Measurements from ENCODE around the gene PLAAT2. TPM values are rescaled to one million over a fixed set of nuclear protein-coding genes. Genes with fewer than 3 reads are reported as not detected.
A peak's percentile ranks its signal among the peaks of the same experiment; 100 is the strongest.

Gene PLAAT2
- total RNA-seq, 1 experiment from 2014 or later = 1.2 TPM

DNA sequence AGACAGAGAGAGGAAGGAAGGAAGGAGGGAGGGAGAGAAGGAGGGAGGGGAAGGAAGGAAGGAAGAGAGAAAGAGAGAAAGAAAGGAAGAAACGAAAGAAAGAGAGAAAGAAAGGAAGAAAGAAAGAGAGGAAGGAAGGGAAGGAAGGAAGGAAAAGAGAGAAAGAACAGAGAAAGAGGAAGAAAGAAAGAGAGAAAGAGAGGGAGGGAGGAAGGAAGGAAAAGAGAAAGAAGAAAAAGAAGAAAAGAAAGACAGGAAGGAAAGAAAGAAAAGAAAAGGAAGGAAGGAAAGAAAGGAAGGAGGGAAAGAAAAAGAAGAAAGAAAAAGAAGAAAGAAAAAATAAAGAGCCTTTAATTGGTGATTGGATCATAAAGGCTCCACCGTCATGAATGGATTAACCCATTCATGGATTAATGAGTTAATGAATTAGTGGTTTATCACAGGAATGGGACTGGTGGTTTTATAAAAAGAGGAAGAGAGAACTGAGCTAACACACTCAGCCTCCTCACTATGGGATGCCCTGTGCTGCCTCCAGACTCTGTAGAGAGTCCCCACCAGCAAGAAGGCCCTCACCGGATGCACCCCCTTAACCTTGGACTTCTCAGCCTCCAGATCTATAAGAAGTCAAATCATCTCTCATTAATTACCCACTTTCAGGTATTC lies 9.0 kb upstream of the PLAAT2 start:
- TSS peak; percentile 9 for BruUV-seq (replicated peaks)

DNA sequence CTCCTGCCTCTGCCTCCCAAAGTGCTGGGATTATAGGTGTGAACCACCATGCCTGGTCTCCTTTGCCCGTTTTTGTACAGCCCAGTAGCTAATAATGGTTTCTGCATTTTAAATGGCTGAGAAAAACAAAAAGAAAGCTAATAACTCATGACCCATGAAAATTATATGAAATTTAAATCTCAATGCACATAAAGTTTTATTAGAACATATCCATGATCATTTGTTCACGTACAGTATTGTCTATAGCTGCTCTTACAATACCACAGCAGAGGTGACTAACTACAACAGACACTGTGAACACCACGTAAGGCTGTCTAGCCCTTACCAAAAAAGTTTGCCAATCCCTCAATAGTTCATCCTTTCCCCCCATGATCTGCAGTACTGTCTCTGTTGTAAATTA lies 6.4 kb upstream of the PLAAT2 start:
- Mint-ChIP-seq H3K36me3 (ENCODE audit: insufficient read depth, unreplicated experiment) (peaks cover 22% of the 10 kb centered on the region), H3K9me3 (ENCODE audit: unreplicated experiment) (peaks cover 25% of the 10 kb centered on the region), H3K27ac (ENCODE audit: unreplicated experiment) (no peak overlapping the region), H3K4me1 (ENCODE audit: low read depth, unreplicated experiment) (peaks cover 45% of the 10 kb centered on the region), H3K27me3 (ENCODE audit: insufficient read depth, unreplicated experiment) (no peaks in the 10 kb centered on the region), H3K4me3 (ENCODE audit: unreplicated experiment) (no peak overlapping the region)
- ChIA-PET POLR2A (no interaction called here), CTCF (no interaction called here)
- peaks cover 43% of the 10 kb centered on the region for H3K4me1 ChIP-seq
- TF ChIP-seq, protein P1, sequence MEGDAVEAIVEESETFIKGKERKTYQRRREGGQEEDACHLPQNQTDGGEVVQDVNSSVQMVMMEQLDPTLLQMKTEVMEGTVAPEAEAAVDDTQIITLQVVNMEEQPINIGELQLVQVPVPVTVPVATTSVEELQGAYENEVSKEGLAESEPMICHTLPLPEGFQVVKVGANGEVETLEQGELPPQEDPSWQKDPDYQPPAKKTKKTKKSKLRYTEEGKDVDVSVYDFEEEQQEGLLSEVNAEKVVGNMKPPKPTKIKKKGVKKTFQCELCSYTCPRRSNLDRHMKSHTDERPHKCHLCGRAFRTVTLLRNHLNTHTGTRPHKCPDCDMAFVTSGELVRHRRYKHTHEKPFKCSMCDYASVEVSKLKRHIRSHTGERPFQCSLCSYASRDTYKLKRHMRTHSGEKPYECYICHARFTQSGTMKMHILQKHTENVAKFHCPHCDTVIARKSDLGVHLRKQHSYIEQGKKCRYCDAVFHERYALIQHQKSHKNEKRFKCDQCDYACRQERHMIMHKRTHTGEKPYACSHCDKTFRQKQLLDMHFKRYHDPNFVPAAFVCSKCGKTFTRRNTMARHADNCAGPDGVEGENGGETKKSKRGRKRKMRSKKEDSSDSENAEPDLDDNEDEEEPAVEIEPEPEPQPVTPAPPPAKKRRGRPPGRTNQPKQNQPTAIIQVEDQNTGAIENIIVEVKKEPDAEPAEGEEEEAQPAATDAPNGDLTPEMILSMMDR (IDR thresholded peaks at IDR 0.05; ENCODE audit: insufficient read depth in 1 of 2, low read depth in 1 of 2, low read length in 1 of 2, severe bottlenecking in 1 of 2, unreplicated experiment in 1 of 2) = no peak
- no peaks in the 10 kb centered on the region for H3K9me3 ChIP-seq
- BruUV-seq (replicated peaks) = no TSS peak
- DNase-seq = no peak
- H3K4me3 ChIP-seq (ENCODE audit: low read depth, low read length) = no peak overlapping the region
- no peaks in the 10 kb centered on the region; the same call in 1 of the 2 replicates for H3K36me3 ChIP-seq (ENCODE audit: control insufficient read depth, insufficient read depth, low read length)
- H3K27me3 ChIP-seq (replicated peaks; ENCODE audit: control insufficient read depth, insufficient read depth, low read length) = no peaks in the 10 kb centered on the region
- intact Hi-C loops (cut with micrococcal nuclease; ENCODE audit: unreplicated experiment) = loop anchor here (5.0 kb wide), 1 partner anchor 37 kb away; no protein-coding TSS in a partner anchor

More for the DNA sequence above, 9.0 kb upstream of the PLAAT2 start:
- TF ChIP-seq, protein P1 (IDR thresholded peaks at IDR 0.05; ENCODE audit: insufficient read depth in 1 of 2, low read depth in 1 of 2, low read length in 1 of 2, severe bottlenecking in 1 of 2, unreplicated experiment in 1 of 2) = no peak
- ChIA-PET CTCF (no interaction called here), POLR2A (no interaction called here)
- Mint-ChIP-seq H3K27ac (ENCODE audit: unreplicated experiment) (peak overlapping the region; percentile 7), H3K4me1 (ENCODE audit: low read depth, unreplicated experiment) (peaks cover 47% of the 10 kb centered on the region), H3K36me3 (ENCODE audit: insufficient read depth, unreplicated experiment) (peaks cover 27% of the 10 kb centered on the region), H3K9me3 (ENCODE audit: unreplicated experiment) (peaks cover 25% of the 10 kb centered on the region), H3K27me3 (ENCODE audit: insufficient read depth, unreplicated experiment) (no peaks in the 10 kb centered on the region), H3K4me3 (ENCODE audit: unreplicated experiment) (no peak overlapping the region)
- DNase-seq = no peak
- Histone ChIP-seq H3K4me3 (ENCODE audit: low read depth, low read length) (no peak overlapping the region), H3K36me3 (ENCODE audit: control insufficient read depth, insufficient read depth, low read length) (no peaks in the 10 kb centered on the region; the same call in 1 of the 2 replicates), H3K27me3 (replicated peaks; ENCODE audit: control insufficient read depth, insufficient read depth, low read length) (no peaks in the 10 kb centered on the region), H3K9me3 (no peaks in the 10 kb centered on the region), H3K4me1 (peaks cover 37% of the 10 kb centered on the region)
- intact Hi-C loops (cut with micrococcal nuclease; ENCODE audit: unreplicated experiment) = no loop called here

DNA sequence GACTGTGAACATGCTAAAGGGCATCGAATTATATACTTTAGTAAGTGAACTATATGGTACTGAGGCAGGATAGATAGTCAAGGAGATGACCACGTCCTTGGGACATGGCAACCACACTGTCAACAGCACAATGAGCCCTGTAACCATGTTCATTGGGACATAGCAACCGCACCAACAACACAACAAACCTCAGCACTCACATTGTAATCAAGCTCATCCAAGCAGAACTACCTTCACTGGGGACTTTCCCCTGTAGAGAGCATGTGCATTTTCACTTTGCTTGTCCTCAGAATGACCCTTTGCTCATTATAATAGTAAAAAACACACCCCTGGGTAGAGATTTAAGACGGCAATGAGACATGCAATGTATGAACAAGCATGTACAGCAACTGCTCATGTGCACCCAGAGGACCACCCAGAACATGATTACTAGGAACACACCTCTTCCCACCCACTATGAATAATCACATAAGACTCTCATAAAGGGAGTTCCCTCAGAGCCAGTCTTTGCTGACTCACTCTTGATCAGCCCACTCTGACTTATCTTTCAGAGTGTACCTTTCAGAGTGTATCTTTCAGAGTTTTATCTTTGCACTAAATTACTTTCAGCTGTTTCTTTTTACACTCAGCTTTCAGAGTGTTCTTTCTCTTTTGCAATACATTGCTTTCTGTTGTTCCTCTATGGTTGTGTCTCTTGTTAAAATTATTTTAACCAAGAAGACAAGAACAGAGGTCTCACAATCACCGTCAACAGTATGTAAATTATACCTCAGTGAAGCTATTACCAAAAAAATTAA lies 4.1 kb upstream of the PLAAT2 start:
- H3K4me1 ChIP-seq = peaks cover 38% of the 10 kb centered on the region
- no peaks in the 10 kb centered on the region; the same call in 1 of the 2 replicates for H3K36me3 ChIP-seq (ENCODE audit: control insufficient read depth, insufficient read depth, low read length)
- H3K27me3 ChIP-seq (replicated peaks; ENCODE audit: control insufficient read depth, insufficient read depth, low read length) = no peaks in the 10 kb centered on the region
- no TSS peak for BruUV-seq (replicated peaks)
- H3K9me3 ChIP-seq = no peaks in the 10 kb centered on the region
- no peak overlapping the region for H3K4me3 ChIP-seq (ENCODE audit: low read depth, low read length)
- TF ChIP-seq, protein P1 (IDR thresholded peaks at IDR 0.05; ENCODE audit: insufficient read depth in 1 of 2, low read depth in 1 of 2, low read length in 1 of 2, severe bottlenecking in 1 of 2, unreplicated experiment in 1 of 2) = no peak
- peaks cover 7% of the 10 kb centered on the region for H3K36me3 Mint-ChIP-seq (ENCODE audit: insufficient read depth, unreplicated experiment)
- peaks cover 21% of the 10 kb centered on the region for H3K9me3 Mint-ChIP-seq (ENCODE audit: unreplicated experiment)
- DNase-seq = peak; percentile 47 to 52
- intact Hi-C loops (cut with micrococcal nuclease; ENCODE audit: unreplicated experiment) = loop anchor here (5.0 kb wide), 1 partner anchor 35 kb away; no protein-coding TSS in a partner anchor
- H3K27me3 Mint-ChIP-seq (ENCODE audit: insufficient read depth, unreplicated experiment) = no peaks in the 10 kb centered on the region
- peak overlapping the region; percentile 70 for H3K27ac Mint-ChIP-seq (ENCODE audit: unreplicated experiment)
- CTCF ChIA-PET = interaction anchor here (0.5 kb wide), 1 partner anchor 183 kb away, joined by 3 read pairs; no protein-coding TSS in a partner anchor
- peak overlapping the region; percentile 53 for H3K4me3 Mint-ChIP-seq (ENCODE audit: unreplicated experiment)
- POLR2A ChIA-PET = no interaction called here
- peaks cover 42% of the 10 kb centered on the region for H3K4me1 Mint-ChIP-seq (ENCODE audit: low read depth, unreplicated experiment)

Measured in Caco-2 (cell line).